Middle frontal gyrus (tissue), 1 donor: ENCODE data around the gene PFKFB4.

Experiments
- DNase-seq: peaks from one replicate; pipeline ENCODE4 v3.0.0-alpha.2; 2015; ENCODE audit warnings: low spot score; ENCODE audit errors: extremely low spot score

The PFKFB4 gene

GRCh38 chr3:48585411-48585810 lies 28.8 kb upstream of the PFKFB4 start:
- DNase-seq = no peak

GRCh38 chr3:48584836-48585235 lies 28.2 kb upstream of the PFKFB4 start:
- no peak for DNase-seq

- no peak for DNase-seq
Observed at GRCh38 chr3:48581621-48582481, 25.2 kb upstream of the PFKFB4 start.

GRCh38 chr3:48576647-48577046 lies 20.0 kb upstream of the PFKFB4 start:
- no peak for DNase-seq

- no peak for DNase-seq
Observed at GRCh38 chr3:48575366-48575765, 18.8 kb upstream of the PFKFB4 start.

GRCh38 chr3:48573973-48574585 lies 17.5 kb upstream of the PFKFB4 start:
- DNase-seq = no peak

- DNase-seq = no peak
Observed at GRCh38 chr3:48572517-48572916, 15.9 kb upstream of the PFKFB4 start.

GRCh38 chr3:48571938-48572337 lies 15.3 kb upstream of the PFKFB4 start:
- no peak for DNase-seq

GRCh38 chr3:48569808-48570450 lies 13.3 kb upstream of the PFKFB4 start:
- no peak for DNase-seq

- no peak for DNase-seq
Observed at GRCh38 chr3:48569400-48569799, 12.8 kb upstream of the PFKFB4 start.

- DNase-seq = no peak
Observed at GRCh38 chr3:48568476-48568875, 11.9 kb upstream of the PFKFB4 start.

- no peak for DNase-seq
Observed at GRCh38 chr3:48567500-48567899, 10.9 kb upstream of the PFKFB4 start.

- DNase-seq = no peak
Observed at GRCh38 chr3:48567090-48567489, 10.5 kb upstream of the PFKFB4 start.

- DNase-seq = no peak
Observed at GRCh38 chr3:48566401-48566760, 9.8 kb upstream of the PFKFB4 start.

- DNase-seq = no peak
Observed at GRCh38 chr3:48565591-48566400, 9.2 kb upstream of the PFKFB4 start.

GRCh38 chr3:48565186-48565585 lies 8.6 kb upstream of the PFKFB4 start:
- no peak for DNase-seq

GRCh38 chr3:48564667-48565066 lies 8.1 kb upstream of the PFKFB4 start:
- DNase-seq = no peak

- DNase-seq = no peak
Observed at GRCh38 chr3:48564022-48564421, 7.4 kb upstream of the PFKFB4 start.

- no peak for DNase-seq
Observed at GRCh38 chr3:48563382-48563918, 6.8 kb upstream of the PFKFB4 start, which contains the start of gene UCN2. UCN2 (minus strand) TSS chr3:48563781; CDS start chr3:48563124, 657 bp downstream.

- no peak for DNase-seq
Observed at GRCh38 chr3:48562367-48563095, 5.9 kb upstream of the PFKFB4 start.
